ENCODE measurements around the gene SLC1A4.

SLC1A4 gene

DNA sequence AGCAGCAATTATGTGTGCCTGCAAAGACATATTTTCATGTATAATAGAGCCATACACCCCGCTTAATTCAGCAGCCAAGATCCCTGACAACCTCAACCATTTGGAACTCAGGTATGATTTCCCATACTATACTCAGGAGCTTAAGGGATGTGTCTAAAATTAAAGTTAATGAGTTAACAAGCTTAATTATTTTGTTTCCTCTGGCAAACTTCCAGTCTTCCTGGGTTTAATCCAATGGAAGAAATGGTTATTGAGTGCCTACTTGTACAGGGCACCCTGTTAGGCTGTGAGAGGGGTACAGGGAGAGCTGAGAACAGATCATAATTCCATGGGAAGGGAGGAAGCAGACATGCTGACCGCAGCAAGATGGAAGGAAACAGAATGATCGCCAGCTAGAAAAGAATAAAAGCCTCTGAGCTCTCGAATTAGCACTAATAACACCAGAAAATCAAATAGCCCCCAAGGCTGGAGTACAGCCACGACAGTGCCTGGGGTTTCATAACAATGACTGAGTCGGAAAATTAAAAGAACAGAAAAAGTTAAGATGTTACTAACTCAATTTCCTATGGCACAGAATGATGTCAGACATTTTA, 46.2 kb downstream of the SLC1A4 start:
- H3K4me3 Mint-ChIP-seq, result no peak overlapping the region
- H3K36me3 Mint-ChIP-seq, result peaks cover 5% of the 10 kb centered on the region
- H3K27me3 Mint-ChIP-seq, result no peaks in the 10 kb centered on the region
- H3K4me1 Mint-ChIP-seq (ENCODE audit: low read depth), result peaks cover 26% of the 10 kb centered on the region
- no peak overlapping the region for H3K27ac Mint-ChIP-seq
- H3K9me3 Mint-ChIP-seq (ENCODE audit: low read depth), result no peaks in the 10 kb centered on the region

DNA sequence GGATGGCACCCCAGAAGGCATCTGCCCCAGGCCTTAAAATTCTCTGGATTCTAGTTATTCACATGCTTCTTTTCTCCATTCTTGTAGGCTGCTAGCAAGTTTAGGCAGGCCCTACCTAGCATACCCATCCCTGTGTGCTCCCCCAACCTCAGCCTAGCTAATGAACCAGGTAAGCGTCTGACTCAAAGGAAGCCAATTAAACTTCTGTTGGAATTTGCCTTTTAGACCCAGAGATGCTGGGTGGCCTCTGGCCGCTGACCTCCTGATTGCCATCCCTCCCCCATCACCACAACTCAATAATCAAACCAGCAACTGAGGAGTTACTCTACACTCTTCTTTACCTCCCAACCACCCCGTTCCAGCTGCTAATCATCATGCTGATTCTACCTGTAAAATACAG, 48.0 kb downstream of the SLC1A4 start:
- Mint-ChIP-seq H3K4me1 (ENCODE audit: low read depth) (peaks cover 12% of the 10 kb centered on the region), H3K9me3 (ENCODE audit: low read depth) (no peaks in the 10 kb centered on the region), H3K4me3 (no peak overlapping the region), H3K27ac (no peak overlapping the region), H3K36me3 (peaks cover 5% of the 10 kb centered on the region), H3K27me3 (no peaks in the 10 kb centered on the region)

DNA sequence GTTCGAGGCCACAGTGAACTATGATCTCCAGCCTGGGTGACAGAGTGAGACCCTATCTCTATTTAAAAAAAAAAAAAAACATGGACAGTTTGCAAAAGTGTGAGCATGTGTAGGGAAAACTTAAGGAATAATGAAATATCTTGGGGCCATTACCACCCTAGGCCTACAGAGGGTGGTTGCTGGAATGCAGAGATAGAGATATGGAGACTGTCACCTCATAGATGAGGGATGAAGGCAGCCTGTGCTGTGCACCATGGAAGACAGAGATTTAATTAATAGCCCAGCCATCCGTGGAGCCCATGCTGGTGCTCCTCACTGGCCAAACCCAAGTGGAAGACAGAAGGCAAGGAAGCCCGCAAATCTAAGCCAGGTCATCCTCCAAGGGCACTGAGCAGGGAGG, 50.4 kb downstream of the SLC1A4 start:
- no peak overlapping the region for H3K4me3 Mint-ChIP-seq
- H3K9me3 Mint-ChIP-seq (ENCODE audit: low read depth), result peaks cover 6% of the 10 kb centered on the region
- H3K27me3 Mint-ChIP-seq, result no peaks in the 10 kb centered on the region
- peaks cover 7% of the 10 kb centered on the region for H3K4me1 Mint-ChIP-seq (ENCODE audit: low read depth)
- H3K27ac Mint-ChIP-seq, result no peak overlapping the region
- H3K36me3 Mint-ChIP-seq, result peaks cover 12% of the 10 kb centered on the region

DNA sequence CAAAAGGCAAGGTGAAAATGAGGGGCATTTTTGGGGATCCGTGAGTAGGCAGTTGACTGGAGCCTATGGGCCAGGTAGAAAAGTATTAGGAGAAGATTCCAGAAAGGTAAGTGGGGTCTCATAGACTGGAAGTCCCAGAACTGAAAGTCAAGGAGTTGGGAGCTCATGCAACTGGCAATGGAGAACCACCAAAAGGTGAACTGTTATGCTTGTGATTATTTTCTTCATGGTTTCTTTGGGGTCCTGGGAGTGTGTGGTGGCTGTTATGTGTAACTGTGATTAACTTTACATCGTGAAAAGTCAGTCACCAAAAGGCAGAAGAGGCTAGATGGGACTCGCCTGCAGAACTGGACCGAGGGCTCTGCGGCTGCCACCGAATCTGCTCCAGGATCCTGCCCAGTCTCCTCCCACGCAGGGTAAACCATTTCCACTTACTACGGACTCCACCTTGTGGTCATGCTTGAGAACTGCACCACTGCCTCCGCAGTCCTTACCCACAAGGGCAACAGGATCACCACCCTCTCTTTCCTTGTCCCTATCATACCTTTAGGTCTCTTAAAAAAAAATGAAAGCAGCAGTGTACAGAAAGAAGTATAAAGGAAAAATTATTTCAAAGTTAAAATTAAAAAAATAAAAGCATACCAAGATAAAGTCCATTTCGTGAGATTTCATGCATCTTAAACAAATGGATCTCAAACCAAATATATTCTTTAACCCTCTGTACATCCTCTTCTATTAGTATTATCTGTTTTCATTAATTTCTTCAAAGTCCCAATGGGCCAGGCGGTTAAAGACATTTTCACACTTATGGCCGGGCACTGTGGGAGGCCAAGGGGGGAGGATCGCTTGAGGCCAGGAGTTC, 51.4 kb downstream of the SLC1A4 start:
- Mint-ChIP-seq H3K4me3 (no peak overlapping the region), H3K36me3 (peaks cover 20% of the 10 kb centered on the region), H3K4me1 (ENCODE audit: low read depth) (peaks cover 7% of the 10 kb centered on the region), H3K9me3 (ENCODE audit: low read depth) (peaks cover 12% of the 10 kb centered on the region), H3K27me3 (no peaks in the 10 kb centered on the region), H3K27ac (no peak overlapping the region)

DNA sequence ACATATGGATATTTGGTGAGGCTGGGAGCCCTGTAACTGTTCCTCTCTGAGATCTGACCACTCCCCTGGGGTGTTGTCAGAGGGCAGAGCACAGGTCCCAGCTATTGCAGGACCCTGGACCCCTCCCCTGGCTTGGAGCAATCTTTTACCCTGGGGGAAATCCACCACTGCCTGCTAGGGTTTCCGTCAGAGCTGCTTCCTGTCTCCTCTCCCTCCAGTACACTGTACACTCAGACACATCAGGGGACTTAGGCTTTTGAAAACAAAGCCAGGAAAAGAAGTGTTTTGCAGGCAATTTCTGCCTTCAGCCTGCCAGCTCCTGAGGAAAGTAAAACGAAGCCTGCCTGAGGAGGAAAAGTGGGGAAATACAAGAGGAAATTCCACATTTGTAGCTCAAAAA, 53.8 kb downstream of the SLC1A4 start:
- Mint-ChIP-seq H3K9me3 (ENCODE audit: low read depth) (peaks cover 12% of the 10 kb centered on the region), H3K4me3 (no peak overlapping the region), H3K27ac (no peak overlapping the region), H3K27me3 (no peaks in the 10 kb centered on the region), H3K4me1 (ENCODE audit: low read depth) (peaks cover 7% of the 10 kb centered on the region), H3K36me3 (peaks cover 18% of the 10 kb centered on the region)

DNA sequence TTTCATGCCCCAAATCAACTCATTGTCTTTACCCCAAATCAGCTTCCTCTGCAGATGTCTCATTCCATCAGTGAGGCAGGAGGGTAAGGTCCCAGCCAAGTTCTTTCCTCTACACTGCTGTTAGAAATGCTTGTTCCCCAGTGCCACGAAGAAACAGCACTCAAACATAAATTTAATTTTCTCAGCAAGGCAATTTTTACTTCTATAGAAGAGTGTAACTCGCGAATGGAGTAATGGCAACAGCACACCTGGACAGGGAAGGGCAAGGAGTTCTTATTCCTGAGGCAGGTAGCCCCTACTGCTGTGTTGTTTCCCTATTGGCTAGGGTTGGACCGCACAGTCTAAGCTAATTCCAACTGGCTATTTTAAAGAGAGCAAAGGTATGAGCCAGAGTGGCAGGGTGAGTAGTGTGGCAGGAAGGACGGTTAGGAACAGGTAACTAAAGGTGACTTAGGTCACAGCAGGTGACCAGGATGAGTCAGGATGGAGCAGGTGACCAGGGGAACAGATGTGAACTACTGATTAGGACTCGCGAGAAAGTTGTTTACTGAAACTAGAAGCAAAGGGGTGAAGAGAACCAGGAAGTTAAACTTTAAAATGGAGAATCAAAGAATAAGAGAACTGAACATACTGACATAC, 55.0 kb downstream of the SLC1A4 start:
- Mint-ChIP-seq H3K4me3 (no peak overlapping the region), H3K9me3 (ENCODE audit: low read depth) (peaks cover 12% of the 10 kb centered on the region), H3K27me3 (no peaks in the 10 kb centered on the region), H3K27ac (no peak overlapping the region), H3K36me3 (peaks cover 15% of the 10 kb centered on the region), H3K4me1 (ENCODE audit: low read depth) (peaks cover 7% of the 10 kb centered on the region)

DNA sequence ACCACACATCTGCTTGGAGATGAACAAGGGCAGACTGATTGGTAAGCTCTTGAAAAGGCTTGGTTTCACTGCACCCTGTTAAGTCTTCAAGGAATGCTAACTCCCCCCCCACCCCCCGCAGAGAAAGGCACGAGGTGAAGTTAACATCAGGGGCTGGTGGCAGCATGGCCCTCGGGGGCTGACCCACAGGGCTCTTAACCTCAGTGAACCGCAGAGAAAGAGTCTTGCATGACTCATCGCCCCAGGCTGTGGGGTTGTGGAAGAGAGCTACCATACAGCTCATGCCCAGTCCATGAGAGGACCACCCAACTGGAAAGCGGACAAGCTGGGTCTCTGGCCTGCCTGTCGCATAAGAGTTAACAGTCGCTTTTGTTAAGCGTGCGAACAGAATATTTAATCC, 56.5 kb downstream of the SLC1A4 start:
- H3K27me3 Mint-ChIP-seq, result no peaks in the 10 kb centered on the region
- H3K4me1 Mint-ChIP-seq (ENCODE audit: low read depth), result peaks cover 1% of the 10 kb centered on the region
- H3K27ac Mint-ChIP-seq, result no peak overlapping the region
- peaks cover 17% of the 10 kb centered on the region for H3K36me3 Mint-ChIP-seq
- H3K4me3 Mint-ChIP-seq, result no peak overlapping the region
- H3K9me3 Mint-ChIP-seq (ENCODE audit: low read depth), result peaks cover 12% of the 10 kb centered on the region

DNA sequence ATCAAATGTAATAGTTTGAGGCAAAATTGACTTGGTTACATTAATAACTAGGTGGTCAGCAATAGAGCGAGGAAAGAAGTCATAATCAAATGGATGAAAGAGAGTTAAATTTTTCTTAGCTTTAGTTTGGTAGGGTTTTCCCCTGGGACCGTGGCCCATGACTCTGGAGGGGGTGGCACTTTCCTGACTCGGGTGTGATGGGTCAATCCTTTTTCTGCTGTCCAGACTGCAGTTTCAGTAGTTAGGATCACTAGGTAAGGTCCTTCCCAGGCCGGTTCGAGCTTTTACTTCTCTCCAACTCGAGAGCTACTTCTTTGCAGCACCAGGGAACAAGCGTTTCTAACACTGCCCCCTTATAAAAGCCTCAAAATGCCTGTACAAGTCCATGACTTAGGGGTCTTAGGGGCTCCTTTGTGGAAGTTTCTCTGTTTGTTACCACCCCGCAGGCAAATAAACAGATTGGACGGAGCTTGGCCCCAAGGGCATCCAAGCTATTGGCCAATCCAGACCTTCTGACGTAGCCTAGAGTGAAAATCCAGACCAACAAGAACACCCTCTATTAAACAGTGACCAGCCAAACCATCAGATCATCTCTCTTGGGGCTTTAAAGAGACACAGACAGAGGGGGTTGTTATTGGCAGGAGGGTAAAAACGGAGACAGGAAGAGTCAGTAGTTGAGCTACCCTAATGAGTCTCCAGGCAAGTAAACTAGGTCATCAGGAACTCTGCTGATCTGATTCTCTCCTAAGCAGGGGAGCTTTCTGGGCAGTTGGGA, 57.6 kb downstream of the SLC1A4 start:
- Mint-ChIP-seq H3K9me3 (ENCODE audit: low read depth) (peaks cover 12% of the 10 kb centered on the region), H3K27me3 (no peaks in the 10 kb centered on the region), H3K4me3 (no peak overlapping the region), H3K27ac (no peak overlapping the region), H3K36me3 (peaks cover 24% of the 10 kb centered on the region), H3K4me1 (ENCODE audit: low read depth) (no peaks in the 10 kb centered on the region)

DNA sequence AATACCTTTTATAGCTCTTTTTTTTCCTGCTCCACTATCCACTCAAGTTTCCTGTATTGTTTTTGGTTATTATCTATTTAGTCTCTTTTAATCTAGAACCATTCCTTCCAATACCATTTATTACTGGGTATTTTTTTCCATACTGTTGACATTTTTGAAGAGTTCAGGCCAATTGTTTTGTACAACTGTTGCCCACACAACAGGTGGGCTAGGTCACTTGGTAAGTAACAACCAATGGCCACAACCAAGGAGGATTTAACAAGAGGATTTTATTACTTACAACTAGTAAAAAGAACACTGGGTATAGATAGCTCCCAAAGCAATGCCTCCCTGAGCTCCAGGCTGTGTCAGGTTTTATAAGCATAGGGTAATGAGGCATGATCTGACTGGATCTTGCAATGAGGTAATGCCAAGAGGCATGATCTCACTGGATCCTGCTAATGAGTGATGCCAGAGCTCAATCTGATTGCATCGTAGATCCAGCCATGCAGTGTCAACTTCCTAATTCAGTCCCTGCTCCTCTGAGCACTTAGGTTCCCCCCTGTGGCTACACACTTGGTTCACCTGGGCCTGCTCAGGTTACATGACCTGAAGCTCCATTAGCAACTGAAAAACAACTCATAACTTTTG, 59.9 kb downstream of the SLC1A4 start:
- Mint-ChIP-seq H3K4me1 (ENCODE audit: low read depth) (peaks cover 20% of the 10 kb centered on the region), H3K27me3 (no peaks in the 10 kb centered on the region), H3K36me3 (peaks cover 22% of the 10 kb centered on the region), H3K27ac (no peak overlapping the region), H3K9me3 (ENCODE audit: low read depth) (peaks cover 12% of the 10 kb centered on the region), H3K4me3 (no peak overlapping the region)

DNA sequence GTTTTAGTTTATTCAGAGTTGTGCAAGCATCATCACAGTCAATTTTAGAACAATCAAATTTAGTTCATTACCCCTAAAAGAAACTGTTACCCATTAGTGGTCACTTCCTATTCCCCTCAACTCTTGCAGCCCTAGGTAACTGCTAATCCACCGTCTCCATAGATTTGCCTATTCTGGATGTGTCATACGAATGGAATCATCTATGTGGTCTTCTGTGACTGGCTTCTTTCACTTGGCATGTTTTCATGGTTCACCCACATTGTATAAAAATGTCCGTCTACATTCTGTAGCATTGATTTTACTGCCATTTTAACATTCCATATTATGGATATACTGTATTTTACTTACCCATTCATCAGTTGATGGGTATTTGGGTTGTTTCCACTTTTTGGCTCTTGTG, 61.7 kb downstream of the SLC1A4 start:
- Mint-ChIP-seq H3K36me3 (peaks cover 9% of the 10 kb centered on the region), H3K4me1 (ENCODE audit: low read depth) (peaks cover 37% of the 10 kb centered on the region), H3K4me3 (no peak overlapping the region), H3K27me3 (no peaks in the 10 kb centered on the region), H3K9me3 (ENCODE audit: low read depth) (no peaks in the 10 kb centered on the region), H3K27ac (no peak overlapping the region)

DNA sequence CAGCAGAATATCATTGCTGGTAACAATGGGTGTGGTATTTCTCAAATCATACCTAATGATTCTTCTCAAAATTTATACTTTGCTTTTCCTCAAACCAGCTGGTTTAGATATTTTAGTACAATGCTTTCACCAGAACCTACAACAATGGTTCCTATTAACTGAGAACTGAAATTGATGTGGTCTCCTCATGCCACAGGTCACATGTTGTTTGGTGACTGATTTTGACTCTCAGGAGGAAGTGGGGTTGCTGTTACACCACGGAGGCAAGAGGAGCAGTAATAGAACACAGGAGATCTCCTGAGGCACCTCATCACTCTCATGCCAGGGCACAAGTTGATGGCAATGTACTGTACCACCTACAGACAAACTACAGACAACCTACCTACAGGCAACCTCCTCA, 64.0 kb downstream of the SLC1A4 start:
- Mint-ChIP-seq H3K27ac (peak overlapping the region; percentile 65), H3K4me3 (peak overlapping the region; percentile 48), H3K9me3 (ENCODE audit: low read depth) (no peaks in the 10 kb centered on the region), H3K36me3 (peaks cover 9% of the 10 kb centered on the region), H3K4me1 (ENCODE audit: low read depth) (peaks cover 51% of the 10 kb centered on the region), H3K27me3 (no peaks in the 10 kb centered on the region)

DNA sequence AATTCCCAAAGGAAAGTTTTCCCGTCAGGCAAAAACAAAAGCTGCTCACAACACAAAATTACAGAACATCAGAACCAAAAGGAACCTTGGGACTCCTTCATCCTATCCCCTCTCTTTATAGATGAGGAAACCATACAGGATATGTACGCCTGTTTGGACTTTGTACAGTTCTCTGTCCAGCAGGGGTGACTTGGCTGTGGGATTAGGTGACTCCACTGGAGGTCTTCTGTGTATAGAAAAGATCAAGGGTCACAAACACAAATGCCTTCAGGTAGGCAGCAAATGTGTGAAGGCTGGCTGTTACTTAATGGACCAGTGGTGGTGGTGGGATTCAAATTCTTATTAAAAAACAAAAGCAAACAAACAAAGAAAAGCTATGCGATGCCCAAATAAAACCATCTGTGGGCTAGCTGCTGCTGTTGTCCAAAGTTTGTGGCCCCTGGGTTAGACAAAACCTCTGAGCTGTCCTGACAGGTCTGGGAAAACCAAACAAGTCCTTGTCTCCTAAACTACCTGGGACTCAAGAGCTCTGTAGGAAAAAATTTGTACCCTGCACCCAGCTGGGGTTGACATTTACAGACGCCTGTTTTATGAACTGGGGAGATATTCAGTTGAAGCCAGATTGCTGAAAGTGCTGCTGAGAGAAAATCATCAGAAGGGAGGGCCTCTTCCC, 65.7 kb downstream of the SLC1A4 start:
- Mint-ChIP-seq H3K9me3 (ENCODE audit: low read depth) (no peaks in the 10 kb centered on the region), H3K27me3 (no peaks in the 10 kb centered on the region), H3K4me1 (ENCODE audit: low read depth) (peaks cover 64% of the 10 kb centered on the region), H3K36me3 (peaks cover 7% of the 10 kb centered on the region), H3K4me3 (peak overlapping the region; percentile 96), H3K27ac (no peak overlapping the region)

DNA sequence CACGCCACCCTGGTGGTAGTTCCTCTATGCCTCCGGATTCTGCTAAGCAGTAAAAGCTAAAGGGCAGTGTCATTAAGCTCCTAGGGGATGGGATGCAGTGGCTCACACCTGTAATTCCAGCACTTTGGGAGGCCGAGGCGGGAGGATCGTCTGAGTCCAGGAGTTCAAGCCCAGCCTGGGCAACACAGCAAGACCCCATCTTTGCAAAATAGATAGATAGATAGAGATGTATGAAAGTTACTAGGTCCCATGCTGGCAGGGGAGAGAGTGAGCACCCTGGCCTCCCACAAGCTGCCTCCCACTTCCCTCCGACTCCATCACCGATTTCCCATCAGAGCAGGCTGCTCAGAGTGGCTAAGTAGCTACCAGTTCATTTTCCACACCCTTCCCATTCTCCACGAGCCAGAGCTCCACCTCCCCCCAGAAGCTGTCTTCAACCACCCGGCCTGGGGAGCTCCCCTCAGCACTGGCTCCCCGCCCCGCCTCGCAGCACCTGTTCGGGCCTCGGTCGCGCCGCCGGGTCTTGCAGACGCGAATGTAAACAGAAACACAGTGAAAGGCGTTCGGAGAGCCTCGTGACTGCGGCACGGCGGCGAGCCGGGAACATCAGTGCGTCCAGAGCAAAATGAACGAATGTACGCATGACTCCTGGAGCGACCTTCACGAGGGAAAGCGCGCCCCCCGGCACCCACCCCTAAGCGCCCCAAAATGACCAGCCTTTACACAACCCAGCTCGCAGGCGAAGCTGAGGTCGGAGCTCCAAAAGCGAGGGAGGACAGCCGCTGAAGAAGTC, 66.4 kb downstream of the SLC1A4 start:
- Mint-ChIP-seq H3K27ac (peak overlapping the region; percentile 85), H3K9me3 (ENCODE audit: low read depth) (no peaks in the 10 kb centered on the region), H3K36me3 (peaks cover 7% of the 10 kb centered on the region), H3K4me3 (peak overlapping the region; percentile 96), H3K4me1 (ENCODE audit: low read depth) (peaks cover 67% of the 10 kb centered on the region), H3K27me3 (no peaks in the 10 kb centered on the region)

Data from activated naive CD8-positive, alpha-beta T cell (primary cell).